Epithelial cell of esophagus (primary cell): ENCODE data around the gene NFATC2.

ENCODE experiments used
- DNase-seq: peaks from one replicate; pipeline ENCODE4 v3.0.0; 2010; ENCODE audit warnings: low read depth
- H3K4me3 ChIP-seq: 2 replicates; pipeline ENCODE4 v1.5.1; 2011; ENCODE audit warnings: mild to moderate bottlenecking, low read length, control low read depth
- TF ChIP-seq, protein P1 (sequence below): IDR thresholded peaks from 2 replicates; pipeline ENCODE4 v1.5.1; 2011; ENCODE audit warnings: low read depth, mild to moderate bottlenecking, low read length, control low read depth, inconsistent platforms; ENCODE audit not compliant: insufficient read depth; ENCODE audit errors: missing control alignments

NFATC2 gene

DNA sequence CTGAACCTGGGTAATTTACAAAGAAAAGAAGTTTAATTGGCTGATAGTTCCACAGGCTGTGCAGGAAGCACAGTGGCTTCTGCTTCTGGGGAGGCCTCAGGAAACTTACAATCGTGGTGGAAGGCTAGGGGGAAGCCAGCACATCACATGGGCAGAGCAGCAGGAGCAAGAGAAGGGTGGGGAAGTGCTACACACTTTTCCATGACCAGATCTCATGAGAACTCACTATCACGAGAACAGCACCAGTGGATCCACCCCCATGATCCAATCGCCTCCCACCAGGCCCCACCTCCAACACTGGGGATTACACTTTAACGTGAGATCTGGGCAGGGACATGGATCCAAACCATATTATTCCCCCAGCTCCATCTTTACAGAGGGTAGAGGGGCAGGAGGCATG is 166.4 kb downstream of the NFATC2 start:
- no peak for DNase-seq
- TF ChIP-seq, protein P1, sequence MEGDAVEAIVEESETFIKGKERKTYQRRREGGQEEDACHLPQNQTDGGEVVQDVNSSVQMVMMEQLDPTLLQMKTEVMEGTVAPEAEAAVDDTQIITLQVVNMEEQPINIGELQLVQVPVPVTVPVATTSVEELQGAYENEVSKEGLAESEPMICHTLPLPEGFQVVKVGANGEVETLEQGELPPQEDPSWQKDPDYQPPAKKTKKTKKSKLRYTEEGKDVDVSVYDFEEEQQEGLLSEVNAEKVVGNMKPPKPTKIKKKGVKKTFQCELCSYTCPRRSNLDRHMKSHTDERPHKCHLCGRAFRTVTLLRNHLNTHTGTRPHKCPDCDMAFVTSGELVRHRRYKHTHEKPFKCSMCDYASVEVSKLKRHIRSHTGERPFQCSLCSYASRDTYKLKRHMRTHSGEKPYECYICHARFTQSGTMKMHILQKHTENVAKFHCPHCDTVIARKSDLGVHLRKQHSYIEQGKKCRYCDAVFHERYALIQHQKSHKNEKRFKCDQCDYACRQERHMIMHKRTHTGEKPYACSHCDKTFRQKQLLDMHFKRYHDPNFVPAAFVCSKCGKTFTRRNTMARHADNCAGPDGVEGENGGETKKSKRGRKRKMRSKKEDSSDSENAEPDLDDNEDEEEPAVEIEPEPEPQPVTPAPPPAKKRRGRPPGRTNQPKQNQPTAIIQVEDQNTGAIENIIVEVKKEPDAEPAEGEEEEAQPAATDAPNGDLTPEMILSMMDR: no peak
- H3K4me3 ChIP-seq: no peak overlapping the region

DNA sequence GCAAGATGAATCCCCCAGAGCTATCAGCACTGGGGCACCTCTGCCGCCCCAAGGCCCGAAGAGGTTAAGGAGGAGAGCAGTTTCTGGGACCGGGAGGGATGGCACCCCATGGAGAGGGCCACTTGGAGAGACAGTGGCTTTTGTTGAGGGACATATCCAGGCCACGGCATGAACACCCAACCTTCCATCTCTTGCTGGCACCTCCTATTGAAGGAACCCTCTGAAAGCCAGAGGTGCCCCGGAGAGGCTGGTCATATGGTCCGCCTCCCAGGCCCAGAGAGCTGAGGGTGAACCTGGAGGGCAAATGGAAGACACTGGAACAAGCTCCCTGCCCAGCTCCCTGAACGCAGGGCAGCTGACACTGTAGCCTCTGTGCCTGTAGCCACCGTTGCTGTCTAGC is 167.0 kb downstream of the NFATC2 start:
- TF ChIP-seq, protein P1: no peak
- H3K4me3 ChIP-seq: no peak overlapping the region
- no peak for DNase-seq

DNA sequence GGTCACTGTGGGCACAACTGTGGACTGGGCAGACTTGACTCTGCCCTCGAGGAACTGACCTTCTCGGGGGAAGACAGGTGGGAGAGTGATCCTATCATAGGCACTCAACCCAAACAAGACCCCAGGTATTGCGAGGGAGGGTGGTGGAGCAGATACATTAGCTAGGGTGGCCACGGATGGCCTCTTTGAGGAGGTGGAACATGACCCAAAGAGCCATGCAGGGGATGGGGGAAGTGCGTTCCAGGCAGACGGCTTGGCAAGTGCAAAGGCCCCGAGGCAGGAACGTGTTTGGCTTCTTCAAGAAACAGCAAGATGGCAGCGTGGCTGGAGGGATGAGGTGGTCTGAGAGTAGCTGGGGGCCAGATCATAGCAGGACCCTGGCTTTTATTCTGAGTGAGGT is 167.6 kb downstream of the NFATC2 start:
- DNase-seq: no peak
- H3K4me3 ChIP-seq: no peak overlapping the region
- TF ChIP-seq, protein P1: no peak

DNA sequence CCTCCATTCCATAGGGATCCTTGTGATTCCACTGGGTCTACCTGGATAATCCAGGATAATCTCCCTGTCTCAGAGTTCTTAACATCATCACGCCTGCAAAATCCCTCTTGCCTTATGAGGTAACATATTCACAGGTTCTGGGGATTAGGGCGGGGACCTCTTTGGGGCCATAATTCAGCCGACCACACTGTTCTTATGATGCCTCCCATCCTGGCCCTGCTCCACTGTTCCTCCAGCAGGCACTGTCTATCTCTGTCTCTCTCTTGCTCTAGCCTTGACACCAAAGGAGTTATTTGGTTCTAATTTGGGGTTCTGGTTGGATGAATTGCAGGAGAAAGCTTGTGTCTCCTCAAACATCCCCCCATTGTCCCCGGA is 168.1 kb downstream of the NFATC2 start:
- DNase-seq: no peak
- TF ChIP-seq, protein P1: no peak
- H3K4me3 ChIP-seq: no peak overlapping the region

DNA sequence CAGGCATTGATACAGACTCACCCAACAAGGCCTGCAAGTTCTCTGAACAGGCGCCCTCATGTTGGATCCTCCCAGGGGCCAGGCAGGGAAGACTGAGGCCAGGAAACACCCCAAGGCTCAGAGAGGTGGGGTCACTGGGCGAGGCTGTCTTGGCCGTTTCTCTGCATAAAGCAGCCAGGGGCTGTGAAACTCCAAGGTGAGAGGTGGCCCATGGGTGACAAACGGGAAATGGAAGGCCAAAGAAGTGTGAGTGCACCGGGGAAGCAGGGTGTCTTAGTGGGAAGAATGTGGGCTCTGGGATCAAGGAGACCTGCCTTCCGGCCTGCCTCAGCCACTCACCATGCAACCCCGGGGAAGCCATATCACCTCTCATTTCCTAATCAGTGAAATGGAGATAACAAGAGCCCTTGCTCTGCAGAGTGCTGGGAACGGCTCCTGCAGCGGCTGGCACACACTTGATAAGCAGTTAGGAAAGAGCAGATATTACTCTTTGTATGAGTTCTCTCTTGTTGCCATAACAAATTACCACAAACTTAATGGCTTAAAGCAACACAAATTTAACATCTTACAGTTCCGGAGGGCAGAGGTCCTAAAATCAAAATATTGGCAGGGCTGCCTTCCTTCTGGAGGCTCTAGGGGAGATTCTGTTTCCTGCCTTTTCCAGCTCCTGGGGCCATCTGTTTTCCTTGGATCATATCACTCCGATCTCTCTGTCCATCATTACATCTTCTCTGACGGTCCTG is 168.6 kb downstream of the NFATC2 start:
- no peak for DNase-seq
- TF ChIP-seq, protein P1: no peak
- no peak overlapping the region for H3K4me3 ChIP-seq

DNA sequence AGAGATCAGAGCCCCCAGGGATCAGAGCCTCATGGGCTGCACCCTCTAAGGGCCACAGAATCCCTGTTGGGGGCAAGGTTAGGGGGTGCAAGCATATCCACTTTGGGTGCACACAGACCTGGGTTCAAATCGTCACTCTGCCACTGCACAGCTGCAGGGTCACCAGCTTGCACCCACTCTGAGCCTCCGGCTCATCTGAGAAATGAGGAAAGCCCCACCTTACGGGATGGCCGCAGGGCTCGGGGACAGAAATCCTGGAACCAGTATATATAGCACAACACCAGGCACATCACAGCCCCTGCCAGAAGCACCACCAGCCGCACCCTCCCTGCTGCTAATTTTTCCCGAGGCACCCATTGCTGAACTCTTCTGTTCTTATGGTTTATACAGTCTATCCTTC is 169.6 kb downstream of the NFATC2 start:
- TF ChIP-seq, protein P1: no peak
- DNase-seq: no peak
- H3K4me3 ChIP-seq: no peak overlapping the region

DNA sequence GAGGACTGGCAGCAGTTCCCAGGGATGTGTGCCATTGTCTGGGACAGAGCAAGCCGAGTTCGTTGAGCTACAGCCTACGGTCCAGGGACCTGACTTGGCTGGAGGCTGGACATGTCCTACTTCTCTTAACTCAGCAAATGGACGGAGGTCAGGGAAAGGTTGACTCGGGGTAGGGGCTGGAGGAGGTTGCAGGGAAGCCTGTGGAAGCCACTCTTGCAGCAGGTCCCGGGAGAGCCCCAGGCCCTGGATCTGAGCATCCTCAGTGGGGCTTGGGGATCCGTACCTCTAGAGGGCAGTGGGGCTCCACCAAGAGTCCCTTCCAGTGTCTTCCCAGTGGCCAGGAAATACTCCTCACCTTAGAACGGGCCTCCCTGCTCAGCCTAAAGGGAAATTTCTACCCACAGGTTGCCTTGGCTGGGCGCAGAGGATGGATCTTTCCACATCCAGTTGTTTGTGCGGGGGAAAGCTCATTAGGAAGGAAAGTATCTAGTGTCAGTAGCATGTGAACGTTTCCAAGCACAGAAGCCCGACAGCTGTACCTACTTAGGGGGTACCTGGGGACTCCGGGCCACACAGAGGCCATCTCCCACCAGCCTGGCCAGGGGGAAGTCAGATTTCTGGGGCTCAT is 170.2 kb downstream of the NFATC2 start:
- H3K4me3 ChIP-seq: no peak overlapping the region
- peak; percentile 73 for DNase-seq
- TF ChIP-seq, protein P1: peak; percentile 89
